ENCODE measurements around the gene AVPR1B.

AVPR1B gene

DNA sequence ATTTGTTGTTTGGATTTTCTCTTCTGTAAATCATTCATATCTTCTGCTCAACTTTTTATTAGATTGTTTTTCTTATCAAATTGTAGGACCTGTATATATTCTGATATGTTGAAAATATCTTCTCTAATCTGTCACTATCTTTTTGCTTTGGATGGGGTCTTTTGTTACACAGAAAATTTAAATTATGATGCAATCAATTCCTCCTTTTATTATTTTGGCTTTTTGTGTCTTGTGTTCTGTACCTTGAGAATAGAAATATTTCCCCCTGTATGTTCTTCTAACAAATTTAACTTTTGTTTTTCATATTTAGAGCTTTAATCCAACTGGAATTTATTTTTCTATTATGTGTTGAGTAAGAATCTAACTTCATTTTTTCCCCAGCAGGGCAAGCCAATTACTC lies 3.2 kb upstream of the AVPR1B start:
- DNase-seq (ENCODE audit: low spot score in 2 of 2) (no peak), ATAC-seq (no peak)
- H3K4me1 Mint-ChIP-seq: peaks cover 13% of the 10 kb centered on the region
- H3K36me3 Mint-ChIP-seq: no peaks in the 10 kb centered on the region
- H3K4me3 Mint-ChIP-seq: no peak overlapping the region
- no peak overlapping the region for H3K27ac Mint-ChIP-seq
- H3K9me3 Mint-ChIP-seq: peaks cover 13% of the 10 kb centered on the region

DNA sequence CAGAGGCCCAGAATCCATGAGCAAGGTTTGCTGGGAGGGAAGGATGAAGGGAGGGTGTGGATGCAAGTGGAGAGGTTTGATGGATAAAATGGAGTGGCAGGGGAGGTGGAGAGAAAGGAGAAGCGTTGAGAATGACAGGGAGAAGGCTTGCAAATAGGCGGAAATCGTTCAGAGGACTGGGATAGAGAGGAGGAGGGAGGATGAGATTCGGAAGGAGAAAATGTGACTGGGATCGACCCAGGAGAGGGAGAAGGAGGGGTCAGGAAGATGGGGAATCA lies 376 bp downstream of the AVPR1B start:
- H3K4me1 Mint-ChIP-seq: peaks cover 13% of the 10 kb centered on the region
- peaks cover 7% of the 10 kb centered on the region for H3K9me3 Mint-ChIP-seq
- no peaks in the 10 kb centered on the region for H3K36me3 Mint-ChIP-seq
- no peak for ATAC-seq
- peak overlapping the region; percentile 33 for H3K4me3 Mint-ChIP-seq
- no peak for DNase-seq (ENCODE audit: low spot score in 2 of 2)
- H3K27ac Mint-ChIP-seq: no peak overlapping the region

DNA sequence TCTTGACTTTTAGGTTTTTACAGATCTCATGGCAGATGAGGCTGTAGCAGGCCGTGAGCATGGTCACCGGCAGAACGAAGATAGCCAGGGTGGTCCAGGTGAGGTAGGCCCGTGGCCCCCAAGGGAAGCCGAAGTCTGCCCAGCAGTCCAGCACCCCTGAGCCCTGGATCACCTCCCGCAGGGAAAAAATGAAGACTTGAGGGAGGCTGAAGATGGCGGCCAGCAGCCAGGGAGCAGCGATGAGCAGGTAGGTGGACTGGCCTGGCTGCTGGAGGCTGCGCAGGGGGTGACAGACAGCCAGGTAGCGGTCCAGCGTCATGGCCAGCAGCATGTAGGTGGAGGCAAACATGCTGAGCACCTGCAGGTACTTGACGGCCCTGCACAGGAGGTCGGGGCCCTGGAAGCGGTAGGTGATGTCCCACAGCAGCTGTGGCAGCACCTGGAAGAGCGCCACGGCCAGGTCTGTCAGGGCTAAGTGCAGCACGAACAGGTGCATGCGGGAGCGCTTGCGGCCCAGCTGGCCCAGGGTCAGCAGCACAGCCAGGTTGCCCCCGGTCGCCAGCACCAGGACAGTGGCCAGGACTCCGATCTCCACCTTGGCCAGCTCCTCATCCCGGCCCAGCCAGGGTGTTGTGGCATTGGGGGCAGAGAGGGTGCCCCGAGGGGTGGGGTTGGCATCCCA lies 856 bp downstream of the AVPR1B start:
- Mint-ChIP-seq H3K4me3 (peak overlapping the region; percentile 33), H3K27ac (no peak overlapping the region), H3K9me3 (peaks cover 3% of the 10 kb centered on the region), H3K4me1 (peaks cover 13% of the 10 kb centered on the region), H3K36me3 (no peaks in the 10 kb centered on the region)
- ATAC-seq: no peak
- DNase-seq (ENCODE audit: low spot score in 2 of 2): no peak

DNA sequence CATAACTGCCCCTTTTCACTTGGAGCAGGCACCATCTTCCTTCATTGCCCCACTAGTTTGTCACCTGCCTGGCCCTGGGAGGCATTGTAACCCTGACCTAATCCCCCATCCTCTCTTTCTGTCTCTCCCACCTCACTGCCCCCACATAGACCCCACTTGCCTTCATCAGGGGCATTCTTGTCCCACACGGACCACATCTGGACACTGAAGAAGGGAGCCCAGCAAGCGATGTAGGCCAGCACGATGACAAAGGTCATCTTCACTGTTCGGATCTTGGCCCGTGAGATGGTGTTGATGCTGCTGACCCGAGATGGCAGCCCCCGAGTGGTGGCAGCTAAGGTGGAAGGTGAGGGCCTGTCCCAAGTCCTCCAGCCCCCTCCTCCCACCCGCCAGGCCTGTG lies 1.4 kb downstream of the AVPR1B start:
- no peaks in the 10 kb centered on the region for H3K9me3 Mint-ChIP-seq
- ATAC-seq (no peak), DNase-seq (ENCODE audit: low spot score in 2 of 2) (no peak)
- H3K4me1 Mint-ChIP-seq: peaks cover 13% of the 10 kb centered on the region
- no peaks in the 10 kb centered on the region for H3K36me3 Mint-ChIP-seq
- no peak overlapping the region for H3K27ac Mint-ChIP-seq
- H3K4me3 Mint-ChIP-seq: peak overlapping the region; percentile 33

DNA sequence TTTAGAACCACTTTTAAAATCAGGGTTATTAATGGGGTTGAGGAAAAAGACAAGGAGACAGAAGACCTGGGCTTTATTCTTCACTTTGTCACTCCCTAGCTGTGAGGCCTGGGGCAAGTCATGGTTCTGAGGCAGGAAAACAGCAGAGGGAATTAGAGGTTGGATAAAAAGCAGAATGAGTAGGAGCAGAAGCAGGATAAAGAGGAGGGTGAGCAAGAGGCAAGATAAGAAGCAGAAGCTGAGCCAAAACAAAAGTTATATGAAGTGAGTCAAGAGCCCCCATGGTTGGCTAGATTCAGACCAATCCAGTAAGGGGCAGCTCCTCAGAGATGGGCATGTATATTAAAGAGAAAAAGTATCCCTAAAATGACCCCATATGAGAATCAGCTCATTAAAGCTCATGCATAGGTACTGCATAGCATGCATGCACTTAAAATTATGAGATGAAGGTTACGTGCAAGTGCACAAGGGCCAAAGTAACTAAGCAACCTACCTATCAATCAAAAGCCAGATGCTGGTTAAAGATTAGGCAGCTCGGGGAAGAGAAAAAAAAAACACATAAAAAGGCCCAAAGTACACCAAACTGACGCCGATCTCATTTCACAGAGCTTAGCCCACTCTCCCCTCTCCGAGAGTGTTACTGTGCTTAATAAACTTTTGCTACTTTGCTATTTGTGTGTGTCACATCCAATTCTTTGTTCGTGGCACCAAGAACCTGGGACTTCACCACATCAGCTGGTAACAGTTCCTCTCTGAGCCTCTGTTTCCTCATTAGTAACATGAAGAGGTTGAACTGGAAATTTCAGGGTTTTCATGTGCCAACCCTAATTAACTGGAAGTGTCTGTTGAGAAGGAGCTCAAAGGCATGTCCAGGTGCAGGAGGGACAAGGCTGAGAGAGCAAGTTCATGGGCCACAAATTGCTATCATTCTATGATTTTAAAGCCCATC lies 2.2 kb downstream of the AVPR1B start:
- Mint-ChIP-seq H3K9me3 (no peaks in the 10 kb centered on the region), H3K36me3 (no peaks in the 10 kb centered on the region), H3K27ac (no peak overlapping the region), H3K4me3 (no peak overlapping the region), H3K4me1 (peaks cover 13% of the 10 kb centered on the region)
- no peak for ATAC-seq
- no peak for DNase-seq (ENCODE audit: low spot score in 2 of 2)

DNA sequence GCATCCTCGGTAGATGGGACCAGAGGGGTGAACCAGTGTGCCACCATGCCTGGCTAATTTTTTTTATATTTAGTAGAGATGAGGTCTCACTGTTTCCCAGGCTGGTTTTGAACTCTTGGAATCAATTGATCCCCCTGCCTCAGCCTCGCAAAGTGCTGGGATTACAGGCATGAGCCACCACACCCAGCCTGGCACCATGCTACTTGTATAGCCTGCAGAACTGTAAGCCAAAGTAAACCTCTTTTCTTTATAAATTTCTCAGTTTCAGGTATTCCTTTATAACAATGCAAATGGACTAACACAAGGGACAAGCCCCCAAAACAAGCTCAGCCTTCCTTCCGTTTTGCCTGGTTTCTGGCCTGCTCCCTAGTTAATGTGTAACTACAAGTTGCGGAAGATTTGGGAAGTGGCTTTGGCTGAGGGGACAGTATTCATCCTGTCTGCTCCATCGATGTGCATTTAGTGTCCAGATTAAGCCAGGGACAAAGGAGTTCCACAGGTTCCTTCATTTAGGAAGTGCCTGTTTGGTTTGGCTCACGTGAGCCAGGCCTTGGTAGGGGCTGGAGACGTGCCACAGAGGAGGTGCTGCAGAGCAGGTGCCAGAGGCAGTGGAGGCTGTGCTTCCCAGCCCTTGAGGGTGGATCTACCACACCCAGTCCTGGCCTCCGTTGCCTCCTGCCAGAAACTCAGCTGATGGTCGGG lies 4.4 kb downstream of the AVPR1B start:
- peak in 1 of 2 donors; percentile 17 for DNase-seq (ENCODE audit: low spot score in 2 of 2)
- Mint-ChIP-seq H3K9me3 (no peaks in the 10 kb centered on the region), H3K4me3 (no peak overlapping the region), H3K36me3 (no peaks in the 10 kb centered on the region), H3K4me1 (peaks cover 11% of the 10 kb centered on the region), H3K27ac (no peak overlapping the region)
- no peak for ATAC-seq

DNA sequence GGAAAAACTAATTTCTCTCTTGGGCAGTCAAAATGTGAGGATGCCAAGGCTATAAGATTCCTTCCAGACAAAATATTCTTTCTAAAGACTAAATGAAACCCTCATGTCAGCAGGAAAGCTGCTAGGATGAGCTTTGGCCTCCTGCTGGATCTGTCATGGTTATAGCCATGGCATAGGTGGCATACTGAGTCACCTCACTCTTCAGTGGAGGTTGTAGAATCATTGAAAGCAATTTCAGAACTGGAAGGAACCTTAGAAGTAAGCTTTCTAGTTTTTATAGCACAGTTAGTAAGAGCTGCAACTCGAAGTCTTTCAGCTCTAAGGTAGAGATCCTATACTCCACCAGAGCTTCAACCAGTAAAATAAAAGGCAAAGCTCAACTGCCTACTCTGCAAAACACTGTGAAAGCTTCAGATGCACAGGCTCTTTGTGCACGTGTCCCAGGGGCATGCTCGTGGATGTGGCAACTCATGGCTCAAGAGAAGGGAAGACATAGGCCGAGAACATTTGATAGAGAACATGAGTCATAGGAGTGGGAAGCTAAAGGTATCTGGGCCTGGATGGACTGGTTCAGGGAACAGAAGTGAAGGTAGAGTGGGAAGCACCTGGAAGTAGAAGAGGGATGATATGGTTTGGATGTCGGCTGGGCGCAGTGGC lies 5.8 kb downstream of the AVPR1B start:
- Mint-ChIP-seq H3K4me1 (no peaks in the 10 kb centered on the region), H3K9me3 (no peaks in the 10 kb centered on the region), H3K4me3 (no peak overlapping the region), H3K27ac (no peak overlapping the region), H3K36me3 (no peaks in the 10 kb centered on the region)
- ATAC-seq (no peak), DNase-seq (ENCODE audit: low spot score in 2 of 2) (peak in 1 of 2 donors; percentile 40)

DNA sequence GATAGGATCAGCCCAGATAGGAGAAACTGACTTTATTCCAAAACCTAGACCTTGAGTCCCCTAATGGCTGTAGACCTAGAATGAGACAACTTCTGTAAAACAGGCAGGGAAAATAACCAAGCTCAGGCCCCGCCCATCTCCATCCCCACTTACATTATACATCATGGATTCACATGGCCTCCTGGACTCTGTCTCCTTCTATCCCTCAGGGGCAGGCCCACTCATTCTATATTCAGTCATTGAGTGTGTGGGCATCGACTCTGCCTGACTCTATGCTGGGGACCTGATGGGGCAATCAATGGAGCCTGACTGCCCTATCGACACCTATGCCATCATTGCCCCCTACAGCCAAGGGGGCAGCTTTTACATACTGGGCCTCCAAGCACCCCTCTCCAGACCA lies 6.4 kb downstream of the AVPR1B start:
- H3K4me3 Mint-ChIP-seq: no peak overlapping the region
- H3K36me3 Mint-ChIP-seq: no peaks in the 10 kb centered on the region
- no peak overlapping the region for H3K27ac Mint-ChIP-seq
- no peaks in the 10 kb centered on the region for H3K4me1 Mint-ChIP-seq
- no peak for DNase-seq (ENCODE audit: low spot score in 2 of 2)
- ATAC-seq: no peak
- H3K9me3 Mint-ChIP-seq: no peaks in the 10 kb centered on the region

DNA sequence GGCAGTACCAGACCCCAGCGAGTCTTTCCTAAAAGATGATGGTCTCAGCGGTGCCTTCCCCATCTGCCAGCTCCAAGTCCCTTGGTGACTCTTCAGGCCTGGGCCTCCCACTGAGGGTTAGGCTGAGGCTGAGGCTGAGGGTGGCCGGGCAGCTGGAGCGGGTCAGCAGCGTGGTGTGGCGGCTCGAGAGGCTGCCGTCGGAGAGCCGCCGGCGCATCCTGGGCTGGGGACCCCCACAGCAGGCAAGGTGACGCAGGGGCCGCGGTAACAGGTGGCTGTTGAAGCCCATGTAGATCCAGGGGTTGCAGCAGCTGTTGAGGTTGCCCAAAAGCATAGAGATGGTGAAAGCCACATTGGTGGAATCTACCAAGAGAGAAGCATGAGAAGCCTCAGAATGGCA lies 7.0 kb downstream of the AVPR1B start:
- Mint-ChIP-seq H3K4me1 (no peaks in the 10 kb centered on the region), H3K9me3 (no peaks in the 10 kb centered on the region)

DNA sequence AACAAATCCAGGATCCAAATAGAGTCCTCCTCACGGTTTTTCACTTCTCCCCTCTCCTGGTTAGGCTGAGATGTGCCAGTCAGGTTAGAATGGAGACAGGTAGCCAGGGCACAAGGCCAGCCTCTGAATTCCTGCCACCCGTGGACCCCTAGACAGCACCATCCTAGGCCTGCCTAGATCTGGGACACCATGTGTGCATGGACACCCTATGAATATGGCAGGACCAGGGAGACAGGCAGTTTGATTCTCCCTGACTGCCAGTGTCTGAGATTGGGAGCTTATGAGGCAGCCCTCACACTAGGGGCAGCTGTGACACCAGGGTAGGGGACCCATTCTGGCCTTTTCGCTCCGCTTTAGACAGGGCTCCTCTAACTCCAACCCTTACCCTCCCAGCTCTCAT lies 7.5 kb downstream of the AVPR1B start:
- H3K9me3 Mint-ChIP-seq: no peaks in the 10 kb centered on the region
- H3K4me1 Mint-ChIP-seq: no peaks in the 10 kb centered on the region
- no peak overlapping the region for H3K27ac Mint-ChIP-seq
- no peaks in the 10 kb centered on the region for H3K36me3 Mint-ChIP-seq
- no peak overlapping the region for H3K4me3 Mint-ChIP-seq
- ATAC-seq (no peak), DNase-seq (ENCODE audit: low spot score in 2 of 2) (peak in 1 of 2 donors; percentile 44)

More for the DNA sequence above, 7.0 kb downstream of the AVPR1B start:
- H3K27ac Mint-ChIP-seq: no peak overlapping the region
- no peaks in the 10 kb centered on the region for H3K36me3 Mint-ChIP-seq
- DNase-seq (ENCODE audit: low spot score in 2 of 2) (peak in 1 of 2 donors; percentile 38), ATAC-seq (no peak)
- H3K4me3 Mint-ChIP-seq: no peak overlapping the region

DNA sequence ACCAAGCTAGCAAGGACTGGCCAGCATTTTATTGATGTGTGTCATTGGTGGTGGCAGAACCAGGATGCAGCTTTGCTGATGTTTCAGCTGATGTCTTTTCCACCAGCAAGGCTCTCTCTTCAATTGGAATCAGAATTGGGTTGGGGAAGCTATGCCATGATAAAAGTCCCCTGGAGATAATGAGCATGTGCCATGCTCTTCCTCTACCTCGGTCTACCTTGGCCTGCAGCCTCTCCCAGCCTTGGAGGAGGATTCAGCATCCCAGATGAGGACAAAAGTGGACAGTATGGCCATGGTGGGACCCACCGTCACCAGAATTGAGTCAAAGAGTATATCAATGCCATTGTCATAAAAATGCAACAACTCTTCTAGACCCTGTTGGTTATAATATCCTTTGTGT lies 8.6 kb downstream of the AVPR1B start:
- Mint-ChIP-seq H3K4me1 (no peaks in the 10 kb centered on the region), H3K27ac (no peak overlapping the region)

DNA sequence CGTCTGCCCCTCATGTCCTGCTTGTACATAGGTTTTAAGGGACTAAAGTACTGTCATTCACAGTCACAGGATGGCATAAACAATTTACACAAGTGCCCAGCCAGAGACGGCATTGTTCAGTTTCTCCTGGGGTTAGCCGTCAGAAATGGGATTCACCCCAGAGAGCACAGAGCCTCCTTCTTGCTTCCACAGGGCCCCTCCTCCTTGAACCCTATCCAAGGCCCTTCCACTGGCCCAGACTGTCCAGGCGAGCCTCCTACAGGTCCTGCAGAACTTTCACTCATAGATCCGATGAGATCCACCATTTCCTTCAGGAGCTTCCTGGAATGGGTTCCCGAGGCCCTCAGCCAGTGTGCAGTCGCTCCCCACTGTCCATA lies 10.0 kb downstream of the AVPR1B start:
- no peaks in the 10 kb centered on the region for H3K9me3 Mint-ChIP-seq
- no peak overlapping the region for H3K27ac Mint-ChIP-seq
- no peaks in the 10 kb centered on the region for H3K36me3 Mint-ChIP-seq
- no peaks in the 10 kb centered on the region for H3K4me1 Mint-ChIP-seq
- ATAC-seq: no peak
- peak in 1 of 2 donors; percentile 48 for DNase-seq (ENCODE audit: low spot score in 2 of 2)
- H3K4me3 Mint-ChIP-seq: no peak overlapping the region

More for the DNA sequence above, 8.6 kb downstream of the AVPR1B start:
- DNase-seq (ENCODE audit: low spot score in 2 of 2) (peak in 1 of 2 donors; percentile 20), ATAC-seq (no peak)
- Mint-ChIP-seq H3K9me3 (no peaks in the 10 kb centered on the region), H3K36me3 (no peaks in the 10 kb centered on the region), H3K4me3 (no peak overlapping the region)

DNA sequence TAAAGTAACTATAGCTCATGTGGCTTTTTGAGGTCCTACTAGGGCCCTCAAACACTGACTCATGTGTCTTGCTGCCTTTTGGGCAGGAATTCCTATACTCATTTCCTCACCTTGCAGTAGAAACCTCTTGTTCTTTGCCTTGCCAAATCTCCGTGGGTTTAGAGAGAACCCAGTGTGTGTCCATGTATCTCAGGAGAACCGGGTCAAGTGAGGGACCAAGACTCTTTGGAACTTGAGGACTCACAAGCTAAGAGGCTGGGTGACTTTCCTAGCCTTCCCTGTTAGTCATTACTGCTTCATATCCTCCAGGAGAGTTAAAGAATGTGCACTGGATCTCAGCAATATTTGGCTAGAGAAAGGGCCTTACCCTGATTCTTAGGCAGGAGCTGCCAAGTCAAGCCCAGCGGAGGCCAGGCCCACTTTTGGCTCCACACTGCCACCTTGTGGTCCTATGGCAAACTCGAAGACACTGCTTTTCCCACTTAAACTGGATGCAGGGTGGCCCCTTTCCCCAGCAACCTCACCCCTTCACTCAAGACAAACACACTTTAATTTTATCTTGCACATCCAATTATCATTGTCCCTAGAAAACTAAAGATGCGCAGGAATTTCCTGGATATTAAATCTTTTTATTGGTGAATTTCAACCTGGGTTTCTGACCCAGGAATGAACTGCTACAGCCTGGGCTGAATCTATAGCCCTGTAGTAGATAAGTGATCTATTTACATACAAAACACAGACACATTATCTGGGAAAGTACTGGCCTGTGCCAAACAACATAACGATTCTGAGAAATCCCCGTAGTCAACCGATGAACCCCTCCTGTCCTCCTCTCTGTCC lies 10.6 kb downstream of the AVPR1B start:
- Mint-ChIP-seq H3K36me3 (no peaks in the 10 kb centered on the region), H3K4me3 (no peak overlapping the region), H3K9me3 (no peaks in the 10 kb centered on the region), H3K27ac (no peak overlapping the region), H3K4me1 (no peaks in the 10 kb centered on the region)
- peak; percentile 84 for ATAC-seq
- DNase-seq (ENCODE audit: low spot score in 2 of 2): peak; percentile 66 to 84

DNA sequence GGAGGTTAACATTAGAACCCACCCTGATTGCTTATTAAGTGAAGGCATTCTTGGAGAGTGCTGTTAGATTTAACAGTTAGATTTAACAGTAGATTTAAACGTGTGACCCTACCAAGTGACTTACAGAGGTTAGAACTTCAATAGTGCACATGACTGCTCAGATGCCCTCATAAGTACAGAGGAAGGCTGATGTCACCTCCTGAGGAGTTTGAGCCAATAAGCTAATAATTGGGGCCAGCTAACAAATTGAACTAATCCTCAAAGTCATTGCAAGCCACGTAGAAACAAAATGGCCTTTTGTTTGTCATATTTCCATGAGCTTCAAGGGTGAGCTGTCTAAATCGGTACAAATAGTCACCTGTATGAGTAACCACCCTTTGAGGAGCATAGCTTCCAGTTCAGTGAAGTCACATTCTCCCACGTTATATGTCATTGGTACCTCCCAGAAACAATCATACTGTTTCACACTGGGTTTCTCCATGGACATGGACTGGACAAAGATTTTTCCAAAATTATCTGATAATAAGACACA lies 11.7 kb downstream of the AVPR1B start:
- no peak for ATAC-seq
- peak in 1 of 2 donors; percentile 28 for DNase-seq (ENCODE audit: low spot score in 2 of 2)
- no peak overlapping the region for H3K4me3 Mint-ChIP-seq
- no peak overlapping the region for H3K27ac Mint-ChIP-seq
- H3K9me3 Mint-ChIP-seq: no peaks in the 10 kb centered on the region
- no peaks in the 10 kb centered on the region for H3K4me1 Mint-ChIP-seq
- H3K36me3 Mint-ChIP-seq: no peaks in the 10 kb centered on the region
